OCI-LY3 (cell line): Measurements from ENCODE around the gene MTHFD2.

ENCODE experiments used
- EZH2phosphoT487 ChIP-seq: fragments of 200-600 bp; shearing (Covaris generic); IDR thresholded peaks from 2 replicates; pipeline ENCODE4 v1.6.1; 2018; ENCODE audit warnings: antibody characterized with exemption, mixed run types, low read depth
- TF ChIP-seq, protein P1 (sequence below): fragments of 200-600, 300-600 bp; sonication (generic); IDR thresholded peaks from 2 replicates; pipeline ENCODE4 v1.5.1; 2014; ENCODE audit warnings: antibody characterized with exemption, low read length, low read depth

DNA sequence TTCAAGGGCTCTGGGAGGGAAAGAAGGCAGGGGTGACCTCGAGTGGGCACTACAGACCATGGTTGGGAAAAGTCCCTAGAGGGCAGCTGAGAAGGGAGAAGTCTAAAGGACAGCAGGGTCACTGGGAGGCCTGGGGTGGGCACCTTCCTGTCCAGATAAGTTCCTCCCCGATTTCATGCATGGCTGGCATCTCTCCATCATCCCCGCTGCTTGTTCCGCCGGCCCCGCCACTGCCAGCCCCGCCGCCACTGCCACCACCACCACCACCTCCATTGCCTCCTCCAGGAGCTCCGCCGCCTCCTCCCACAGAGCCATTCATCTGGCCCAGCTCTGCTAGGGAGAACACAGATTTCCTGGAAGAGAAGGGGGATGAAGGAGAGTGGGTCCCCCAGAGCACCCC lies 53.6 kb downstream of the MTHFD2 start:
- TF ChIP-seq, protein P1, sequence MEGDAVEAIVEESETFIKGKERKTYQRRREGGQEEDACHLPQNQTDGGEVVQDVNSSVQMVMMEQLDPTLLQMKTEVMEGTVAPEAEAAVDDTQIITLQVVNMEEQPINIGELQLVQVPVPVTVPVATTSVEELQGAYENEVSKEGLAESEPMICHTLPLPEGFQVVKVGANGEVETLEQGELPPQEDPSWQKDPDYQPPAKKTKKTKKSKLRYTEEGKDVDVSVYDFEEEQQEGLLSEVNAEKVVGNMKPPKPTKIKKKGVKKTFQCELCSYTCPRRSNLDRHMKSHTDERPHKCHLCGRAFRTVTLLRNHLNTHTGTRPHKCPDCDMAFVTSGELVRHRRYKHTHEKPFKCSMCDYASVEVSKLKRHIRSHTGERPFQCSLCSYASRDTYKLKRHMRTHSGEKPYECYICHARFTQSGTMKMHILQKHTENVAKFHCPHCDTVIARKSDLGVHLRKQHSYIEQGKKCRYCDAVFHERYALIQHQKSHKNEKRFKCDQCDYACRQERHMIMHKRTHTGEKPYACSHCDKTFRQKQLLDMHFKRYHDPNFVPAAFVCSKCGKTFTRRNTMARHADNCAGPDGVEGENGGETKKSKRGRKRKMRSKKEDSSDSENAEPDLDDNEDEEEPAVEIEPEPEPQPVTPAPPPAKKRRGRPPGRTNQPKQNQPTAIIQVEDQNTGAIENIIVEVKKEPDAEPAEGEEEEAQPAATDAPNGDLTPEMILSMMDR = no peak
- no peak for TF ChIP-seq EZH2phosphoT487
